ENCODE measurements around the gene XPC.

The XPC gene

DNA sequence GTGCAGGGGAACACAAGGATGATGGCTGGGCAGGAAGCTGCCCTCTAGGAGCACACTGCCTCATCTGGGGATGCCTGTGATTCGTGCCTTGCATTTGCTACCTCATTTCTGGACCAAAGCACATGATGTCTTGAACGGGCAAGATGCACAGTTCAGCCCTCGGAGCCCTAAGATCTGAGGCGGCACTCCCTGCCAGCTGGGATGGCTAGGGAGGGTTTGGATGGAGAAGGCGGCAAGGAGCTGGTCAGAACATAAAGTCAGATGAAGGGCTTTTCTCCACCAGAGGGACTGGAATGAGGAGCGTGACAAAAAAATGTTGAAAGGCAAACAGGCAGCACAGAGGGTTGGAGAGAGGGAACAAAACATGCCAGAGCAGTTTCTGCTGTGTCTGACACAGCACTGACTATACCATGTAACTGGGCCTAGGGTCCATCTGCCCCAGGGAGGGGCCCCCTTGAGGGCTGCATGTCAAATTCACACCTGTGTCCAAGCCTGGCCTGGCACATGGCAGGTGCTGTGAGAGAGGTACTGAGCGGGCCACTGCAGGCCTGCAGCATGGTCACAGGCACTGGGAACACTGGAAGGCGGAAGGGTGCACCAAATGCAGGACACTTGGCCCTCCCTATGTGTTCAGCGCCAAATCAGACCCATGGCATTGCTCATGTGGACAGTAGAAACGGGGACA is 31.9 kb downstream of the XPC start:
- no peak for DNase-seq

DNA sequence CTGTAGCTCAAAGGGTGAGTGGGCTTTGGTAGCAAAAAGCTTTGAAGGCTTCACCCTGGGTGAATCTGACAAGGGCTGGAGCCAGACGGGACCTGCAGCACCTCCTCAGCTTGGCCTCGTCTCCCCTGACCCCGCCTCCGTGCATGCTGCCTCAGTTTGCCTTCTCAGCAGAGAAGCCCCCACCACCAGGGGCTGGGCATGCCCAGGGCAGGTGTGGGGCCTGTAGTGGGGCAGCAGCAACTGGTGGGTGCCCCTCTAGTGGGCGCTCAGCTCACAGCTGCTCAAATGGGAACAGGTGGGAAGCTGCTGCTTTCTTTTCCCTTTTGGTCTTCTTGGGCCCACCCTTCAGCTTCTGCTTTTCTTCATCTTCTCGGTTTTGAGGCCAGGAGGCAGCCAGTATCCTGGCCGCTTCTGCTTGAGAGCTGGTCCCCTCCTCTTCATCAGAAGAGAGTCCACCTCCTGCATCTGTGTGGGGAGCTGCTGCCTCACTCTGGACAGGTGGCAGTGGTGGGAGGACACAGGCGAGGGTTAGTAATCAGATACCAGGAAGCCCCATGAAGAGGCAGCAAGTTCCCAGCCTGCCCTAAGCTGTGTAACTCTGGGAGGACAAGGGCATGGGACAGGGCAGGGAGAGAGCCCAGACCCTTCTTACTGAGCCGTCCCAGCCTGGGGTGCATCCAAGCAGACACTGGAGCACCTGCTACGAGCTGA is 32.6 kb downstream of the XPC start:
- no peak for DNase-seq

- no peak for DNase-seq
Observed at GRCh38 chr3:14145236-14145635, 33.2 kb downstream of the XPC start.

GRCh38 chr3:14144423-14145075 is 33.9 kb downstream of the XPC start:
- peak; percentile 82 for DNase-seq

DNA sequence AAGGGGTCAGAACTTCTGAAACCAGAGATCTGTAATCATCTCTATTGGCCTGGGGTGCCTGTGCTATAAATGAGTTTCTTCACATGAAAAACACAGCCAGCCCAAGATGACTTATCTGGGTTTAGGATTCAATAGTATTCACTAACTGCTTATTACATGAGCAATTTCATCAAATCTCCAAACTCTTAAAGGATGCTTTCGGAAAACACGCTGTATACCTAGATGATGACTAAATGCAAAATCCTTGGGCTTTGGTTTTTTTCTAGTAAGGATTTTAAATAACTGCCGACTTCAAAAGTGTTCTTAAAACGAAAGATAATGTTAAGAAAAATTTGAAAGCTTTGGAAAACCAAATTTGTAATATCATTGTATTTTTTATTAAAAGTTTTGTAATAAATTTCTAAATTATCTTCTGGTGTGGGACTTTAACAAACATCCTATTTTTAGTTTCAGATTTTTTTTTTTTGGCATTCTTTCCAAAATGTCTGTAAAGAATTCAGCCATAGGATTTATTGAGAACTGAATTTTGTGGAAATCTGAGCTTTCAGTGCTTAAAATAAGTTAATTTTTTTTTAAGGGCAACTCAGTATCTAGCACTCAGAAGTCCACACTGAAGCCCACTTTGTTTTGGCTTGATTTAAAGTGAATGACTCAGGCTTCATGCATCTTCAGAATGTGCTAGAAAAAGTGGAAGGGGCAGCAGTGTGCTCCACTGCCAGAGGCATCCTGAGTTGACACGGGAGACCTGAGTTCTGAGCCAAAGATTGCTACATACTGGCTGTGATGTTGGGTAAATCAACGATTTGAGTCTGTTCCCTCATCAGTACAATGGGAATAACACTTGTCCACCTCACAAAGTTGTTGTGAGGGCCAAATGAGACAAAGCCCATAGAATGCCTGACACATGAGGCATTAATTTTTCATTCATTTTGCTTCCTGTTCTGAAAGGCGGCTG is 34.9 kb downstream of the XPC start:
- DNase-seq = no peak

GRCh38 chr3:14142567-14143270 is 35.7 kb downstream of the XPC start:
- DNase-seq = no peak

- no peak for DNase-seq
Observed at GRCh38 chr3:14141602-14142341, 36.6 kb downstream of the XPC start.

DNA sequence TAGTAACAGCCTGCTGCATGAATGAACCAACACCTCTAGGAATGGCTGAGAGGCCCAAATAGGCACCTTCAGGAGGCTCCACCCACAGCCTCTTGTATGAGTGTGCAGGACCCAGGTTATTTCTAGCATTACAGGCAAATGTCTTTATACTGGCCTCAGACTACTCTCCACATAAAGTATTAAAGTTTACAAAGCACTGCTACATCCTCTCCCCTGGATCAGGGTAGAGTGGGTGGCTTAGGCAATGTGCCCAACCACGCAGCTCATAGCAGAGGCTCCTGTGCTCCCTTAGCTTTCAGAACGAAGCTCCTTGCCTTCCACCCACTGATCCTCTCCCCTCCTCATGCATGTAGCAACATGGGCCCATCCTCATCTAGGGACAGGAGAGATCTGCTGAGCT is 37.3 kb downstream of the XPC start:
- no peak for DNase-seq

DNA sequence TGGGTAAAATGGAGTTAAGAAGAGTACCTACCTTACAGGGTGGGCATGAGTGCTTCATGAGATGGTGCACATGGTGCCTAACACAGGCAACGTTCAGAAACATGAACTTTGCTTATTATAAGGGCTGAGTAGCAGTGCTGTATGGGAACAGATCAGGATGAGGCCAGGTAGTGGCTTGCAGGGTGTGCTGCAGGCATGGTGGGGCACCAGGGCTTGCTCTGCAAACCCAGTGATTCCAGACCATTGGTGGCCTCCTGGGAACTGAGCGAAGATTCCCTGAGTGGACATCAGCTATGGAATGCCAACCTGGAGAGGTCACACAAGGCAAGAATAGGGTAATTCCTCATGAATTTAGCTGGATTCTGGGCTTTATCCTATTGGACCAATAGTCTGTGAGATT is 37.7 kb downstream of the XPC start:
- no peak for DNase-seq

GRCh38 chr3:14139771-14140170 is 38.6 kb downstream of the XPC start:
- DNase-seq = no peak

DNA sequence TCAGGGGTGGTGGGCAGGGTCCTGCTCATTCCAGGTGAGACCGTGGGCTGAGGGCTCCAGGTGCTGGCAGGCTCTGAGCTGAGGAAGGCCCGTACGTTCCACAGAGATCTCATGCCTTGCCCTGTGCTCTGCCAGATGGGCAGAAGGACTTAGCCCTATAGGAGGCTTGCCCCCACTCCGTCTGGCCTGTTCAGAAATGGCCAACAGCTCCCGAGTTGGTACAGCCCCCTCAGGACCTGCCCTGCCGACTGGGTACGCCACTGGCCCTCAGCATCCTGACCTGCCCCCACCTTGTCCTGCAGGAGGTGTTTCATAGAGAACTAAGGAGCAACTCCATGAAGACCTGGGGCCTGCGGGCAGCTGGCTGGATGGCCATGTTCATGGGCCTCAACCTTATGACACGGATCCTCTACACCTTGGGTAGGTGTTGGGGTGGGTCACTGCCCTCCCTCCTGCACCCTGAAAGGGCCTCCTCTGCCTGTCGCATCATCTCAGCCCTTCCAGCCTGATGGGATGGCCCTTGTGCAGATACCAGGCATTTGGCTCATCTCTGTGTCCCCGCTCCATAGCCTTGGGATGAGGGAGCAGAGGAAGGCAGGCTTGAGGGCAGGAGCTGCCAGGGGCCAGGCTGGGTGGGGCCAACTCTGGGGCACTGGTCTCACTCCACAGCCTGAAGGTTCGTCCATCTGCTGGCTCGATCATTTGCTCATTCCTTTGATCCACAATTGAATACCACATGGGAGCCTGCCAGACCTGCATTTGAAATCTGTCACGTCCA is 39.3 kb downstream of the XPC start:
- no peak for DNase-seq

GRCh38 chr3:14138109-14138877 is 40.1 kb downstream of the XPC start:
- no peak for DNase-seq

DNA sequence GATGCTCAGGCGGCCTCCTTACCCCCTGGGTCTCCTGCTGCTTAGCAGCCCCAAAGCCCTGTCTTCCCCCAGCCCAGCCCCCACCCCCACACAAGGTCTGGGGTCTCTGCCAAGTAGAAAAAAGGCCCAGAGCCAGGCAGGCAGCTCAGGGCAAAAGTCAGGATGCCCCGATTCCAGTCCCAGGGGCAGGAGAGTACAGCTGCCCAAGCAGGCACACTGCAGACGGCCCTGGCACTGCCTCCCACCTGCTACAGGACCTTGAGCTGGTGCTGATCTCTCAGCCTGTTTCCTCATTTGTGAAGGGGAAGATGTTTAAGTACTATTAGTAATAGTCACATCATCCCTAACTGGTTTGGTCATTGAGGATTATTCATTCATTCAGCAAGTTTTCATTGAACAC is 41.0 kb downstream of the XPC start:
- DNase-seq = no peak

DNA sequence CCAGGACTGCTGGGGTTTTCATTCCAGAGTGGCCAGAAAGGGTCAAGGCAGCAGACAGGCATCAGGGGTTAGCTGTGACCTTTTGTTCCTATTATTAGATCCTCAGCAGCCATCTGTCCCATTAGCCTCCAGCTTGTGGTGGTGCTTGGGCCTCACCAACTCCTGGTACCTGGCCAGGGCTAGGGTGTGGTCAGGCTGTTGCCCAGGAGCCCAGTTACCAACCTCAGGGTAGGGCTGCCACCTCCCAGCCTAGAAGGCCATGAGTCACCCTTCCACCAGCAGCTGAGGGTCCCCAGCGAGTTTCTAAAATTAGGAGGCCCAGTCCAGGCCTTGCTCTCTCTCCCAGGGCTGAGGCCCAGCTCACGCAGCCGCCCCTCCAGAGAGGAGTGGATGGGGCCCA is 41.4 kb downstream of the XPC start:
- DNase-seq = no peak

GRCh38 chr3:14135581-14135980 is 42.8 kb downstream of the XPC start:
- no peak for DNase-seq

- DNase-seq = no peak
Observed at GRCh38 chr3:14134291-14134690, 44.1 kb downstream of the XPC start.

DNA sequence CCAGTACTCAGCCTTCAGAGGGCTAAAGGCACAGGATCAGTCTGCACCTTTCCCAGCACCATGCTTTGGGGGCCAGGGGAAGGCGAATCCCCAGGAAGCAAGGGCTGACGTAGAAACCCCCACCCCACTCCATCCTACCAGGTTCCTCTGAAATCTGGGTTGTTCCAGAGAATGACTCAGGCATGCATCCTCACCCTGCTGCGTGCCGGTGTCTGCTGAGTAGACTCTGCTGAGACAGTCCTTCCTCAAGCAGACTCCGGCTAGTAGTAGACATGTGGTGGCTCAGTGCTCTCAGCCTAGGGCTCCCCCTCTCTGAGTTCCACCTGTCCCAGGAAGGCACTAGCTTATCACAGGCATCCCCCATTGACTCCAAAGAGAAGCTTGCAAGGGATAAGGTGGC is 44.5 kb downstream of the XPC start:
- no peak for DNase-seq

DNA sequence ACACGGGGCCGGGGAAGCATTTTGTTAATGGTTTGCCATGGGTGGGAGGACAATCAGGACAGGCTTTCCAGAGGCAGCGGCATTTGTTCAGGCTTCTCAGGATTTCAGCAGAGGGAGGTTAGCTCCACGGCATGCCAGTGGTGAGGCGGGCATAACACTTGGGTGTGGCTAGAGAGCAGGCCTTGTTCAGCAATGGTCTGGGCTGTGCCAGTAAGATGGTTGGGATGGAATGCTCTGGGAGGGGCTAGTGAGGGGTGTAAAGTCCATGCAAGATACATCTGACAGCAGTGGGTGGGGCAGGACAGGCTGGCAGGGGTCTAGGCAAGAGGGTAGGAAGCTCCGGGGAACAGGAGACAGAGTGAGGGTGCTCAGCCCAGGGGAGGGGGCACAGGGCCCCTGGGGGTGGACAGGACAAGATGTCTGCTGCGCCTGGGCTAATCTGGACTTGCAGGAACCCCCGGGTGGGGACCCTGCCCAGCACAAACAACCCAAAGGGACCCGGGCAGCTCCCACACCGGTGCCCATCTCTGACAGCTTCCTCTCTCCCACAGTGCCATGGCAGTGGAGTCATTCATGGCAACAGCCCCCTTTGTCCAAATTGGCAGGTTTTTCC is 45.1 kb downstream of the XPC start:
- no peak for DNase-seq

GRCh38 chr3:14132689-14133088 is 45.7 kb downstream of the XPC start:
- no peak for DNase-seq

DNA sequence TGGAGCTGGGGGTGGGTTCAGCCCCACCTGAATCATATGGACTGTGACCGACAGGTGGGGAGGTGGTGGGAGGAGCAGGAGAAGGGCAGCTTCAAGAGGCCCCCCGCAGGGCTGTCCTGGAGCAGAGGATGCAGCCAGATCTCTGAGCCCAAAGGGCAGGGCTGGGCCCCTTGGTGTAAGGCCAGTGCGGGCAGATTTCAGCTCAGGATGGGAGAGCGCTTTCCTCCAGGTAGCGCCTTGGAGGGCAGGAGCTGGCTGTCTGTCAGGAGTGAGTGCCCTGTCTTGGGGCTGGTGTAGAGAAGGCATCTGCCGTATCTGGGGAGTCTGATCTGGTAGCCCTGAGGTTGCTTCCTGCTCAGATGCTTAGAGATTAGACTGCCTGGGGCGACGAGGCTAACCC is 46.3 kb downstream of the XPC start:
- DNase-seq = no peak
